ENCODE data around the gene NPC1.

Gene NPC1

GRCh38 chr18:23532848-23533247 lies 53.5 kb downstream of the NPC1 start:
- no peak for TF ChIP-seq CTCF (IDR thresholded peaks at IDR 0.05; ENCODE audit: borderline replicate concordance, insufficient read depth, low read depth, low read length)
- H3K4me3 ChIP-seq (ENCODE audit: low read depth, low read length), result no peak overlapping the region

GRCh38 chr18:23531912-23532311 lies 54.4 kb downstream of the NPC1 start:
- TF ChIP-seq CTCF (IDR thresholded peaks at IDR 0.05; ENCODE audit: borderline replicate concordance, insufficient read depth, low read depth, low read length), result no peak
- H3K4me3 ChIP-seq (ENCODE audit: low read depth, low read length), result no peak overlapping the region

- no peak for TF ChIP-seq CTCF (IDR thresholded peaks at IDR 0.05; ENCODE audit: borderline replicate concordance, insufficient read depth, low read depth, low read length)
Measured at GRCh38 chr18:23530195-23530594, 56.1 kb downstream of the NPC1 start.

GRCh38 chr18:23529604-23530003 lies 56.7 kb downstream of the NPC1 start:
- TF ChIP-seq CTCF (IDR thresholded peaks at IDR 0.05; ENCODE audit: borderline replicate concordance, insufficient read depth, low read depth, low read length), result no peak
- H3K4me3 ChIP-seq (ENCODE audit: low read depth, low read length), result no peak overlapping the region

More at GRCh38 chr18:23530195-23530594, 56.1 kb downstream of the NPC1 start:
- H3K4me3 ChIP-seq (ENCODE audit: low read depth, low read length), result no peak overlapping the region

- no peak overlapping the region for H3K4me3 ChIP-seq (ENCODE audit: low read depth, low read length)
- no peak for TF ChIP-seq CTCF (IDR thresholded peaks at IDR 0.05; ENCODE audit: borderline replicate concordance, insufficient read depth, low read depth, low read length)
Measured at GRCh38 chr18:23528580-23529472, 57.5 kb downstream of the NPC1 start.

GRCh38 chr18:23526501-23527063 lies 59.7 kb downstream of the NPC1 start:
- no peak overlapping the region for H3K4me3 ChIP-seq (ENCODE audit: low read depth, low read length)
- no peak for TF ChIP-seq CTCF (IDR thresholded peaks at IDR 0.05; ENCODE audit: borderline replicate concordance, insufficient read depth, low read depth, low read length)

All from GM12875 (cell line).